ENCODE results near the gene HMGN1. TPM values are rescaled to one million over a fixed set of nuclear protein-coding genes. Genes with fewer than 3 reads are reported as not detected.

The HMGN1 gene
- total RNA-seq, 1 donor from 2014 or later = 362 TPM

- H3K36me3 ChIP-seq (ENCODE audit: control insufficient read depth, insufficient read depth, low read length) = no peaks in the 10 kb centered on the region
- no peak for DNase-seq (ENCODE audit: low read depth)
- H3K27me3 ChIP-seq (ENCODE audit: control insufficient read depth, insufficient read depth, low read length) = no peaks in the 10 kb centered on the region
- H3K4me3 ChIP-seq (ENCODE audit: low read depth, low read length) = no peak overlapping the region
- no peak for TF ChIP-seq CTCF (IDR thresholded peaks at IDR 0.05; ENCODE audit: insufficient read depth, low read length, severe bottlenecking)
- no peak for FAIRE-seq
Measured at GRCh38 chr21:39326607-39327307, 22.1 kb downstream of the HMGN1 start.

GRCh38 chr21:39325458-39325857, 23.4 kb downstream of the HMGN1 start:
- H3K27me3 ChIP-seq (ENCODE audit: control insufficient read depth, insufficient read depth, low read length) = no peaks in the 10 kb centered on the region
- FAIRE-seq (no peak), DNase-seq (ENCODE audit: low read depth) (no peak)
- H3K36me3 ChIP-seq (ENCODE audit: control insufficient read depth, insufficient read depth, low read length) = no peaks in the 10 kb centered on the region
- no peak overlapping the region for H3K4me3 ChIP-seq (ENCODE audit: low read depth, low read length)
- no peak for TF ChIP-seq CTCF (IDR thresholded peaks at IDR 0.05; ENCODE audit: insufficient read depth, low read length, severe bottlenecking)

- DNase-seq (ENCODE audit: low read depth) = no peak
- FAIRE-seq = no peak
- Histone ChIP-seq H3K27me3 (ENCODE audit: control insufficient read depth, insufficient read depth, low read length) (no peaks in the 10 kb centered on the region), H3K36me3 (ENCODE audit: control insufficient read depth, insufficient read depth, low read length) (no peaks in the 10 kb centered on the region), H3K4me3 (ENCODE audit: low read depth, low read length) (no peak overlapping the region)
- no peak for TF ChIP-seq CTCF (IDR thresholded peaks at IDR 0.05; ENCODE audit: insufficient read depth, low read length, severe bottlenecking)
Measured at GRCh38 chr21:39321424-39321823, 27.5 kb downstream of the HMGN1 start.

- TF ChIP-seq CTCF (IDR thresholded peaks at IDR 0.05; ENCODE audit: insufficient read depth, low read length, severe bottlenecking) = no peak
- Histone ChIP-seq H3K27me3 (ENCODE audit: control insufficient read depth, insufficient read depth, low read length) (no peaks in the 10 kb centered on the region), H3K36me3 (ENCODE audit: control insufficient read depth, insufficient read depth, low read length) (no peaks in the 10 kb centered on the region), H3K4me3 (ENCODE audit: low read depth, low read length) (no peak overlapping the region)
- FAIRE-seq (no peak), DNase-seq (ENCODE audit: low read depth) (peak; percentile 40)
Measured at GRCh38 chr21:39319814-39320332, 29.0 kb downstream of the HMGN1 start.

GRCh38 chr21:39319251-39319756, 29.6 kb downstream of the HMGN1 start:
- no peak for TF ChIP-seq CTCF (IDR thresholded peaks at IDR 0.05; ENCODE audit: insufficient read depth, low read length, severe bottlenecking)
- FAIRE-seq (no peak), DNase-seq (ENCODE audit: low read depth) (no peak)
- H3K27me3 ChIP-seq (ENCODE audit: control insufficient read depth, insufficient read depth, low read length) = no peaks in the 10 kb centered on the region
- no peaks in the 10 kb centered on the region for H3K36me3 ChIP-seq (ENCODE audit: control insufficient read depth, insufficient read depth, low read length)
- H3K4me3 ChIP-seq (ENCODE audit: low read depth, low read length) = no peak overlapping the region
